ENCODE measurements around the gene RNASEH1. TPM values are rescaled to one million over a fixed set of nuclear protein-coding genes. Genes with fewer than 3 reads are reported as not detected.

Gene RNASEH1
- total RNA-seq, 1 experiment from 2014 or later: 20.4 TPM

- H3K4me2 ChIP-seq (ENCODE audit: low read depth, low read length, poor library complexity, severe bottlenecking): no peak overlapping the region
- H3K9me3 ChIP-seq (ENCODE audit: low read length): no peaks in the 10 kb centered on the region
- no peaks in the 10 kb centered on the region for H3K27me3 ChIP-seq (ENCODE audit: low read length)
- H3K4me1 ChIP-seq (ENCODE audit: low read length): no peaks in the 10 kb centered on the region
- H3K36me3 ChIP-seq (ENCODE audit: insufficient read depth, low read length): no peaks in the 10 kb centered on the region
- no peaks in the 10 kb centered on the region for H4K20me1 ChIP-seq (ENCODE audit: insufficient read depth, low read depth, low read length)
- no peaks in the 10 kb centered on the region for H3K9me2 ChIP-seq (replicated peaks; ENCODE audit: insufficient read depth, low read length)
- no peak overlapping the region for H3K4me3 ChIP-seq (ENCODE audit: low read length)
- H2AFZ ChIP-seq (ENCODE audit: low read length): no peak overlapping the region
- H3K79me2 ChIP-seq (ENCODE audit: low read length): no peaks in the 10 kb centered on the region
- H3K9ac ChIP-seq (ENCODE audit: low read length): no peak overlapping the region
- no peak for DNase-seq
- no peak overlapping the region for H3K27ac ChIP-seq (ENCODE audit: low read length)
Measured at GRCh38 chr2:3595985-3596384, 37.9 kb upstream of the RNASEH1 start.

DNA sequence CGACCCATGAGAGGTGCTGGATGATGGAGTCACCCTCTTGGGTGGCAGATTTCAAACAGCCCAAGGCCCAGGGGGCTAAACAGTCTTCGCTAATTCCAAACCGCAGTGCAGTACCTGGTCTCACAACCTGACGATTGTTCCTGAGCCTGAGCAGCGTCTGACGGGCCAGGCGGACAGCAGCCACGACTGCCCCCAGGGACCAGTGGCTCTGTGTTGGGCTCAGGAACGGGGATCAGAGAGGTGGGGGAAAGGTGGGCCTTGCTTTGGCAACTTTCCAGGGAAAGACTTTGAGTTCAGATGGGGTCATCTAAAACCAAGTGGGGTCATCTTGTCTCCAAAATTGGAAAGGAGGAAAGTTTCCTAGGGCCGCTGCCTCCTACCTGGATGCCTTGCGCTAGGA is 37.3 kb upstream of the RNASEH1 start:
- H3K4me2 ChIP-seq (ENCODE audit: low read depth, low read length, poor library complexity, severe bottlenecking): no peak overlapping the region

GRCh38 chr2:3594493-3595281 is 36.6 kb upstream of the RNASEH1 start, which contains the start of gene COLEC11:
Gene COLEC11, plus strand, starts transcription at chr2:3595112. Its CDS starts 9,229 bp downstream, at chr2:3604341.
- no peaks in the 10 kb centered on the region for H3K36me3 ChIP-seq (ENCODE audit: insufficient read depth, low read length)
- no peaks in the 10 kb centered on the region for H4K20me1 ChIP-seq (ENCODE audit: insufficient read depth, low read depth, low read length)
- no peak within 1 kb of the TSS for H3K4me3 ChIP-seq (ENCODE audit: low read length)
- H3K27ac ChIP-seq (ENCODE audit: low read length): no peak within 1 kb of the TSS
- no peaks in the 10 kb centered on the region for H3K4me1 ChIP-seq (ENCODE audit: low read length)
- no peaks in the 10 kb centered on the region for H3K9me3 ChIP-seq (ENCODE audit: low read length)
- H3K9me2 ChIP-seq (replicated peaks; ENCODE audit: insufficient read depth, low read length): no peaks in the 10 kb centered on the region
- H3K4me2 ChIP-seq (ENCODE audit: low read depth, low read length, poor library complexity, severe bottlenecking): no peak within 1 kb of the TSS
- H3K79me2 ChIP-seq (ENCODE audit: low read length): no peaks in the 10 kb centered on the region
- H3K9ac ChIP-seq (ENCODE audit: low read length): no peak within 1 kb of the TSS
- H2AFZ ChIP-seq (ENCODE audit: low read length): no peak within 1 kb of the TSS
- no peaks in the 10 kb centered on the region for H3K27me3 ChIP-seq (ENCODE audit: low read length)
- no peak for DNase-seq

More for the DNA sequence above, 37.3 kb upstream of the RNASEH1 start:
- DNase-seq: no peak
- Histone ChIP-seq H3K4me1 (ENCODE audit: low read length) (no peaks in the 10 kb centered on the region), H3K36me3 (ENCODE audit: insufficient read depth, low read length) (no peaks in the 10 kb centered on the region), H2AFZ (ENCODE audit: low read length) (no peak overlapping the region), H3K4me3 (ENCODE audit: low read length) (no peak overlapping the region), H3K27ac (ENCODE audit: low read length) (no peak overlapping the region), H3K9me2 (replicated peaks; ENCODE audit: insufficient read depth, low read length) (no peaks in the 10 kb centered on the region), H4K20me1 (ENCODE audit: insufficient read depth, low read depth, low read length) (no peaks in the 10 kb centered on the region), H3K27me3 (ENCODE audit: low read length) (no peaks in the 10 kb centered on the region), H3K9ac (ENCODE audit: low read length) (no peak overlapping the region), H3K79me2 (ENCODE audit: low read length) (no peaks in the 10 kb centered on the region), H3K9me3 (ENCODE audit: low read length) (no peaks in the 10 kb centered on the region)

DNA sequence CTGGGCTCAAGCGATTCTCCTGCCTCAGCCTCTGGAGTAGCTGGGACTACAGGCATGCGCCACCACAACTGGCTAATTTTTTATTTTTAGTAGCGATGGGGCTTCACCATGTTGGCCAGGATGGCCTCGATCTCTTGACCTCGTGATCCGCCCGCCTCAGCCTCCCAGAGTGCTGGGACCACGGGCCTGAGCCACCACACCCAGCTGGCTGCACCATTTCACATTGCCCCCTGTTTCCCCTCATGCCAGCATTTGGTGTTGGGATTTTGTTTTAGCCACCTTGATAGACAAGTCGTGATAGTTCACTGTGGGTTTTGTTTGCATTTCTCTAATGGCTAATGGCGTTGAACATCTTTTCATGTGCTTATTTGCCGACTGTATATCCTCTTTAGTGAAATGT is 31.0 kb upstream of the RNASEH1 start:
- H2AFZ ChIP-seq (ENCODE audit: low read length): no peak overlapping the region
- no peak overlapping the region for H3K4me3 ChIP-seq (ENCODE audit: low read length)
- H3K9me2 ChIP-seq (replicated peaks; ENCODE audit: insufficient read depth, low read length): no peaks in the 10 kb centered on the region
- no peaks in the 10 kb centered on the region for H3K9me3 ChIP-seq (ENCODE audit: low read length)
- no peaks in the 10 kb centered on the region for H3K79me2 ChIP-seq (ENCODE audit: low read length)
- H3K9ac ChIP-seq (ENCODE audit: low read length): no peak overlapping the region
- no peak overlapping the region for H3K27ac ChIP-seq (ENCODE audit: low read length)
- no peaks in the 10 kb centered on the region for H4K20me1 ChIP-seq (ENCODE audit: insufficient read depth, low read depth, low read length)
- no peak for DNase-seq
- no peaks in the 10 kb centered on the region for H3K36me3 ChIP-seq (ENCODE audit: insufficient read depth, low read length)
- H3K4me1 ChIP-seq (ENCODE audit: low read length): no peaks in the 10 kb centered on the region
- no peaks in the 10 kb centered on the region for H3K27me3 ChIP-seq (ENCODE audit: low read length)
- no peak overlapping the region for H3K4me2 ChIP-seq (ENCODE audit: low read depth, low read length, poor library complexity, severe bottlenecking)

DNA sequence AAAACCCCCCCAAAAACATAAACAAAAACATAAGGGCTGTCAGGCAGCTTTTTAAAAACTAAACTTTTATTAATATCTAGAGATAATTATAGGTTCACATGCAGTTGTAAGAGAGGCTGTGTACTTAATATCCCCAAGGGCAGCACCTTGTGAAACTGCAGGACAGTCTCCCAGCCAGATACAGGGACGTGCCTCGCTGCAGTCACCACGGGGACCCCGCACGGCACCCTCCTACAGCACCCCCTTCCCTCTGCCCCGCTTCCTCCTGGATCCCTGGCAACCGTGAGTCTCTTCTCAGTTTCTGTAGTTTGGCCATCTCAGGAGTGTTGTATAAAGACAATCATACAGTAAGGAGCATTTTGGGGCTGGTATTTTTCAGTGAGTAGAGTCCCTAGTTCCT is 30.0 kb upstream of the RNASEH1 start:
- no peaks in the 10 kb centered on the region for H4K20me1 ChIP-seq (ENCODE audit: insufficient read depth, low read depth, low read length)
- no peak overlapping the region for H3K27ac ChIP-seq (ENCODE audit: low read length)
- no peak for DNase-seq
- no peaks in the 10 kb centered on the region for H3K36me3 ChIP-seq (ENCODE audit: insufficient read depth, low read length)
- no peak overlapping the region for H3K4me3 ChIP-seq (ENCODE audit: low read length)
- H2AFZ ChIP-seq (ENCODE audit: low read length): no peak overlapping the region
- no peaks in the 10 kb centered on the region for H3K27me3 ChIP-seq (ENCODE audit: low read length)
- H3K4me1 ChIP-seq (ENCODE audit: low read length): no peaks in the 10 kb centered on the region
- no peak overlapping the region for H3K9ac ChIP-seq (ENCODE audit: low read length)
- no peaks in the 10 kb centered on the region for H3K9me3 ChIP-seq (ENCODE audit: low read length)
- H3K4me2 ChIP-seq (ENCODE audit: low read depth, low read length, poor library complexity, severe bottlenecking): no peak overlapping the region
- H3K9me2 ChIP-seq (replicated peaks; ENCODE audit: insufficient read depth, low read length): no peaks in the 10 kb centered on the region
- no peaks in the 10 kb centered on the region for H3K79me2 ChIP-seq (ENCODE audit: low read length)

- Histone ChIP-seq H3K4me3 (ENCODE audit: low read length) (no peak overlapping the region), H3K27ac (ENCODE audit: low read length) (no peak overlapping the region), H2AFZ (ENCODE audit: low read length) (no peak overlapping the region), H3K9me3 (ENCODE audit: low read length) (no peaks in the 10 kb centered on the region), H3K36me3 (ENCODE audit: insufficient read depth, low read length) (no peaks in the 10 kb centered on the region), H3K4me2 (ENCODE audit: low read depth, low read length, poor library complexity, severe bottlenecking) (no peak overlapping the region), H3K27me3 (ENCODE audit: low read length) (no peaks in the 10 kb centered on the region), H3K9ac (ENCODE audit: low read length) (no peak overlapping the region), H4K20me1 (ENCODE audit: insufficient read depth, low read depth, low read length) (no peaks in the 10 kb centered on the region), H3K9me2 (replicated peaks; ENCODE audit: insufficient read depth, low read length) (no peaks in the 10 kb centered on the region), H3K4me1 (ENCODE audit: low read length) (no peaks in the 10 kb centered on the region), H3K79me2 (ENCODE audit: low read length) (no peaks in the 10 kb centered on the region)
- DNase-seq: no peak
Measured at GRCh38 chr2:3587432-3587831, 29.3 kb upstream of the RNASEH1 start.

DNA sequence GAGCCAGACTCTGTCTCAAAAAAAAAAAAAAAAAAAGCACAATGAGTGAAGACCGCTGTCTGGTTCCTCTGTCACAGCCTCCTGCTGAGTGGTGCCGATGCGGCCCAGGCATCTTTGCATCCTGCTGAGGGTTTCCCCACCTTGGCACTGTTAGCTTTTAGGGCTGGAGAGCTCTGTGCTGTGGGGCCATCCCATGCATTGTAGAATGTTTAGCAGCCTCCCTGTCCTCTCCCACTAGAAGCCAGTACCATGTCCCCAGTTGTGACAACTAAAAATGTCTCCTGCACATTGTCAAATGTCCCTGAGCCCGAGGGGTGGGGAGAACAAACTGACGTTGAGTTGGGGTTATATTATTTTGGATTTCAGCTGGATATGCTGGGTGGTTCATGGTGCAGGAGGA is 28.9 kb upstream of the RNASEH1 start:
- H3K27me3 ChIP-seq (ENCODE audit: low read length): no peaks in the 10 kb centered on the region
- peaks cover under 1% of the 10 kb centered on the region; the same call in 1 of the 2 replicates for H3K36me3 ChIP-seq (ENCODE audit: insufficient read depth, low read length)
- no peaks in the 10 kb centered on the region for H3K9me3 ChIP-seq (ENCODE audit: low read length)
- no peak overlapping the region for H3K9ac ChIP-seq (ENCODE audit: low read length)
- H4K20me1 ChIP-seq (ENCODE audit: insufficient read depth, low read depth, low read length): no peaks in the 10 kb centered on the region
- no peak overlapping the region for H3K4me2 ChIP-seq (ENCODE audit: low read depth, low read length, poor library complexity, severe bottlenecking)
- no peaks in the 10 kb centered on the region for H3K9me2 ChIP-seq (replicated peaks; ENCODE audit: insufficient read depth, low read length)
- no peaks in the 10 kb centered on the region for H3K4me1 ChIP-seq (ENCODE audit: low read length)
- H3K4me3 ChIP-seq (ENCODE audit: low read length): no peak overlapping the region
- no peak for DNase-seq
- no peak overlapping the region for H2AFZ ChIP-seq (ENCODE audit: low read length)
- H3K79me2 ChIP-seq (ENCODE audit: low read length): no peaks in the 10 kb centered on the region
- H3K27ac ChIP-seq (ENCODE audit: low read length): no peak overlapping the region

DNA sequence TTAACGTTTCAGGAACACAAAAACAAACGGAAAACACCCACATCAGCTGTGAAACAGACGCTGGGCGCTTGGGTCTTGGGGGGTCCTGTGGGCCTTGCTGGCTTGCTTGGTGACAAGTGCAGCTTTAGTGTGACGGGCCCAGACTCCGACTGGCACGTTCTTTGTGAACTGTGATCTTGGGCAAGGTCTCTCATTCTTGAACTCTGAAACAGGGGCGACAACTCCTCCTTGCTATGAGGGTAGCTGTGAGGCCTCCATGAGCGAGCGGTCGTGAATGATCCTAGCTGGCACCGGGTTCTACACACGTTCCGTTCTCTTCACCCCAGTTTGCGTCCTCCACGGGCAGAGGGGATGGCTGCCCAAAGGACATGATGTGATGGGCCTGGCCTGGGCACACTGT is 28.1 kb upstream of the RNASEH1 start:
- H3K9me3 ChIP-seq (ENCODE audit: low read length): no peaks in the 10 kb centered on the region
- H3K27me3 ChIP-seq (ENCODE audit: low read length): no peaks in the 10 kb centered on the region
- H3K36me3 ChIP-seq (ENCODE audit: insufficient read depth, low read length): peaks cover 9% of the 10 kb centered on the region; the same call in 1 of the 2 replicates
- H3K4me1 ChIP-seq (ENCODE audit: low read length): no peaks in the 10 kb centered on the region
- H4K20me1 ChIP-seq (ENCODE audit: insufficient read depth, low read depth, low read length): 0 out of 2 replicates have a peak, but pooled peaks cover 6% of the 10 kb centered on the region
- H3K9me2 ChIP-seq (replicated peaks; ENCODE audit: insufficient read depth, low read length): no peaks in the 10 kb centered on the region
- no peak overlapping the region for H3K9ac ChIP-seq (ENCODE audit: low read length)
- H3K79me2 ChIP-seq (ENCODE audit: low read length): no peaks in the 10 kb centered on the region
- no peak for DNase-seq
- no peak overlapping the region for H3K4me2 ChIP-seq (ENCODE audit: low read depth, low read length, poor library complexity, severe bottlenecking)
- H3K27ac ChIP-seq (ENCODE audit: low read length): no peak overlapping the region
- no peak overlapping the region for H3K4me3 ChIP-seq (ENCODE audit: low read length)
- H2AFZ ChIP-seq (ENCODE audit: low read length): no peak overlapping the region
